NCI-H2196 treated with DMSO at 0.1 percent for 48 hours (cell line): ENCODE data around the gene TMTC1.

Source experiments
- DNase-seq: peaks from one replicate; lab custom pipeline; 2025; ENCODE audit not compliant: unreplicated experiment; lab: John Stamatoyannopoulos, UW

Gene TMTC1

GRCh38 chr12:29492891-29493290 lies 290.9 kb downstream of the TMTC1 start:
- DNase-seq = no peak

- no peak for DNase-seq
Observed at GRCh38 chr12:29486972-29487371, 296.8 kb downstream of the TMTC1 start.

- no peak for DNase-seq
Observed at GRCh38 chr12:29463198-29463597, 320.5 kb downstream of the TMTC1 start.

- DNase-seq = no peak
Observed at GRCh38 chr12:29460082-29460481, 323.7 kb downstream of the TMTC1 start.

- DNase-seq = no peak
Observed at GRCh38 chr12:29455087-29455486, 328.7 kb downstream of the TMTC1 start.

- DNase-seq = no peak
Observed at GRCh38 chr12:29451888-29452287, 331.9 kb downstream of the TMTC1 start.
